LNCAP (cell line): ENCODE data around the gene KCNAB2.

ENCODE experiments used
- TF ChIP-seq, protein P1 (sequence below): fragments of 450-650 bp; IDR thresholded peaks from 2 replicates; pipeline ENCODE4 v1.5.1; 2017; ENCODE audit warnings: mild to moderate bottlenecking

The KCNAB2 gene

DNA sequence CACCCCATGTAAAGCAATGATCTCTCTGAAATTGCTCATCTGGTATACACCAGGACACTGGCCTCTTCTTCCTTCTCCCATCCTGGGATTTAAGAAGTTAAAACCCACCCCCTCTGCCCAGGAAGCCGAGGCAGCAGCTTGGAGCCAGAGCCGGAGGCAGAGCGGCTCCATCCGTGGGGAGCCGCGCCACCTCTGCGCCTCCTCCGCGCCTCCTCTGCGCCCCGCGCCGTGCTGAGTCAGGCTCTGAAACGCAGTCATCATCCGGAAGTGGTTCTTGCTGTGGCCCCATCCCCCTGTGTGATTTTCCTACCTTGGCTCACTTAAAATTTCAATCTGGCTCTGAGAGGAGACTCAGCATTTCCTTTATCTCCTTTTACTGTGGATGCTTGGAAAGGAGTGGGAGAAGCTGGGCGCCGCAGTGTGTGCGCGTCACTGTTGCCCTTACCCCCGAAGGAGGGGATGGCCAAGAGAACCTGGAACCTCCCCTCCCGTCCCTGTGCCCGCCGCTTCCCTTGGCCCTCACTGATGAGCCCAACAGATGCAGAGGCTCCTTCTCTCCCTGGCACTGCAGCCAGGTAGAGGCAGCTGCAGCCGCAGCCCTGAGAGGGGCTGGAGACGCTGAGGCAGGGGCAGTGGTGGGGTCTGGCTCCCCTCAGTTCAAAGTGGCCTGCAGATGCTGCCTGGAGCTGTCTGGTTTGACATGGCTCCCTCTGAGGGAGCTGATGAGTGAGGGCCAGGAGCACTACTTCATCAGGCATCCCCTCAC lies 38.2 kb upstream of the KCNAB2 start:
- TF ChIP-seq, protein P1, sequence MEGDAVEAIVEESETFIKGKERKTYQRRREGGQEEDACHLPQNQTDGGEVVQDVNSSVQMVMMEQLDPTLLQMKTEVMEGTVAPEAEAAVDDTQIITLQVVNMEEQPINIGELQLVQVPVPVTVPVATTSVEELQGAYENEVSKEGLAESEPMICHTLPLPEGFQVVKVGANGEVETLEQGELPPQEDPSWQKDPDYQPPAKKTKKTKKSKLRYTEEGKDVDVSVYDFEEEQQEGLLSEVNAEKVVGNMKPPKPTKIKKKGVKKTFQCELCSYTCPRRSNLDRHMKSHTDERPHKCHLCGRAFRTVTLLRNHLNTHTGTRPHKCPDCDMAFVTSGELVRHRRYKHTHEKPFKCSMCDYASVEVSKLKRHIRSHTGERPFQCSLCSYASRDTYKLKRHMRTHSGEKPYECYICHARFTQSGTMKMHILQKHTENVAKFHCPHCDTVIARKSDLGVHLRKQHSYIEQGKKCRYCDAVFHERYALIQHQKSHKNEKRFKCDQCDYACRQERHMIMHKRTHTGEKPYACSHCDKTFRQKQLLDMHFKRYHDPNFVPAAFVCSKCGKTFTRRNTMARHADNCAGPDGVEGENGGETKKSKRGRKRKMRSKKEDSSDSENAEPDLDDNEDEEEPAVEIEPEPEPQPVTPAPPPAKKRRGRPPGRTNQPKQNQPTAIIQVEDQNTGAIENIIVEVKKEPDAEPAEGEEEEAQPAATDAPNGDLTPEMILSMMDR = no peak

DNA sequence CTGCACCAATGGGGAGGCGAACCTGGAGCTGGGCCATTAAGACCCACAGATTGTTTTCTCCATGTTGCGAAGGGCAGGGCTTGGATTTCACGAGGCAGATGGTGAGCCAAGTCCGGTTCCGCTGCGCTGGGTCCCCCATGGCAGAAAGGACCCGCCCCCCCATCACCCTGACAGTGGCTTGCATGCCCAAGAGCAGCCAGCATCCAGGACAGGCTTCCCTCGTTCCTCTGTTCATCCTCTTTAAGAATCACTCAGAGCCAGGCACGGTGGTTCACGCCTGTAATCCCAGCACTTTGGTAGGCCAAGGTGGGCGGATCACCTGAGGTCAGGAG lies 37.6 kb upstream of the KCNAB2 start:
- TF ChIP-seq, protein P1 = no peak

DNA sequence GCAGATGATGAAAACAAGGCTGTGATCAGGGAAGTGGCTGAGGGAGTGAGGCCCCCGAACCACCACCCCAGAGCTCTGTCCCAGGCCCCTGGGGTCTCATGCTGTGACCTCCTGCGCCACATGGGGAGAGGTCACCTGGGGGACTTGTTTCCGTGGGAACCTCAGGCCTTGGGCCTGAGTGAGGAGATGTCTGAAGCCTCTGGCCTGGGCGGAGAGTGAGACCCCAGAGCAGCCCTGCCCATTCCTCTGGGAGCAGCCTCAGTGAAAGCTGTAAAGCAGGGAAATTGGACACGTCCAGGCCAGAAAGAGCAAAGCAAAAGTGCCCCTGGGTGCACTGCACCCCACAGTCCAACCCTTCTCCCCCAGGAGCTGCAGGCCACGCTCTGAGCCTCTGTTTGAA lies 37.0 kb upstream of the KCNAB2 start:
- TF ChIP-seq, protein P1 = no peak

DNA sequence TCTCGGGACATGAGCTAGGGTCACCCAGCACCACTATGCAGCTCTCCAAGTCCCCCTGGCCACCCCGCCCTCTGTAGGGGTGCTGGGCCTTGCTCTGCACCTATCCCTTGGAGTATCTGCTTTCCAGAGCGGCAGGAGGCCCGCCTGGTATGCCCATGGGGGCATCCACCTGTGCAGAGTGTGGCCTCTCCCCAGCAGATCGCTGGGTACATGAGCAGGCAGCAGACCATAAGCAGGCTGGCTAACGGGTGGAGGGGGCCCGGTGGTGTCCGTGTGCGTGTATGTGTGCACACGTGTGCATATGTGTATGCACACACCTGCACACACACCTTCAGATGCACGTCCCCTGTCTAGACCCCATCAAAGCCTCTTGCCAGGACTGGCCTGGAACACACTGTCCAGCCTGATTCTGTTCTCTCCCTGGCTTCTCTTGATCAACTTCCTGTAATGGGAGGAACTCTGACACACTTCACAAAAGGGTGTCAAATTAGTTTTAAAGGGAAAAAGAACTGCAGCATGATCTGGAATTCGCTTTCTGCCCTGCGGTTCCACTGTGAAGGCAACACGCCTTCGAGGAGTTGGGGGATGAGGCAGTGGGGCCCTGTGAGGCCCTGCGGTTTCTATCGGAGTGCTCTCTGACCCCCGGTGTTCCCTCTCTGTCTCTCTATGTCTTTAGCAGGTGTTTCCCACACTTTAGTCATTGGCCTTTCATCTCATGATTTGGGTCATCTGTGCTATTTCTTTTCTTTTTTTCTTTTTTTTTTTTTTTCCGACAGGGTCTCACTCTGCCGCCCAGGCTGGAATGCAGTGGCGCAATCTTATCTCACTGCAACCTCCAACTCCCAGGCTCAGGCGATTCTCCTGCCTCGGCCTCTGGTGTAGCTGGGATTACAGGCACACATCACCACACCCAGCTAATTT lies 36.3 kb upstream of the KCNAB2 start:
- TF ChIP-seq, protein P1 = no peak

DNA sequence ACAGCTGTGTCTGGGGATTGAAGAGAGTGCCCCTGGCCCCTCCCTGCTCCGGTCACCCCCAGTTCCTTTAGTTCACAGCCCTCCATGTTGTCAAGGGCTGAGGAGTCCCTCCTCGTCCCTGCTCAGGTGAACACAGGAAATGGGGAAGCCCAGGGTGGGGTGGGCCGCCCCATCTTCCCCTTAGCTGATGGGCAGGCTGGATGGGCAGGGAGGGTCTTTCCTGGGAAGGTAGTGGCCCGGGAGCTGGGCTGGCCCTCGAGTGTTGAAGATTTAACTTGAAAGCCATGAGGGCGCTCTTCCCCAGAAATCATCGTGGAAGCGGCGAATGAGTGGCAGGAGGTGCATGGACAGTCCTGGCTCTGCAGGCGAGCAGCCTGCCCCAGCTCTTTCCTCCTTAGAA lies 35.1 kb upstream of the KCNAB2 start:
- TF ChIP-seq, protein P1 = no peak

DNA sequence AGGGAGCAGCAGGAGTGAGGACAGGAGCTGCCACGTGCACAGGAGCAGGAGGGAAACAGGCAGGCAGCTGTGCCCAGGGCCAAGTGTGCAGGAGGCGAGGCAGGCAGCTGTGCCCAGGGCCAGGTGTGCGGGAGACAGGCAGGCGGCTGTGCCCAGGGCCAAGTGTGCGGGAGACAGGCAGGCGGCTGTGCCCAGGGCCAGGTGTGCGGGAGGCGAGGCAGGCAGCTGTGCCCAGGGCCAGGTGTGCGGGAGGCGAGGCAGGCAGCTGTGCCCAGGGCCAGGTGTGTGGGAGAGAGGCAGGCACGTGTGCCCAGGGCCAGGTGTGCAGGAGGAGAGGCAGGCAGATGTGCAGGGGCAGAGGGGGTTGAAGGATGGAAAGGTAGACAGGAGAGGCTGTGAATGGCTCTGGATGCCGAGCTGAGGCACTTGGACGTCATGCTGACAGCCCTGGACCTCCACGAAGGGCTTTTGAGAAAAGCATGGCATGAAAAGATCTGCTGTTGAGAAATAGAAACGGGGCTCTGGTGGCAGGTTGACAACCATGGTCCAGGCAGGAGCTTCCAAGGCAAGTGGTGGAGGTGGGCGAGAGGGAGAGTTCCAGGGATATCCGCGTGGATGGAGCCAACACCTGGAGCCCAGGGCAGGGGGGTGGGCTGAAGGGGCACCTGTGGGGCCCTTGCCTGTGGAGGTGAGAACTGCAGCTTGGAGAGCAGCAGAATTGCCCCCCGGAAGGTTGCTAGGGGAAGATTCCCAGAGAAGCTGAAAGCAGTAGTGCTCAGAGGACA lies 34.3 kb upstream of the KCNAB2 start:
- TF ChIP-seq, protein P1 = no peak

DNA sequence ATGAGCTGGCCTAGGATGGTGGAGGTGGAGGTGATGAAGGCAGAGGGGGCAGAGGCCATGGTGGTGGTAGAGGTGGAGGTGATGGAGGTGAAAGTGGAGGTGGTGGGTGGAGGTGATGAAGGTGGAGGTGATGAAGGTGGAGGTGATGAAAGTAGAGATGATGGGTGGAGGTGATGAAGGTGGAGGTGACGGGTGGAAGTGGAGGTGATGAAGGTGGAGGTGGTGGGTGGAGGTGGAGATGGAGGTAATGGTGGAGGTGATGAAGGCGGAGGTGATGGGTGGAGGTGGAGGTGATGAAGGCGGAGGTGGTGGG lies 33.8 kb upstream of the KCNAB2 start:
- TF ChIP-seq, protein P1 = no peak
